GM19328 (cell line): ENCODE results near the gene DHX16.
A peak's percentile ranks its signal among the peaks of the same experiment; 100 is the strongest.
"Not testable (repeated sequence)": the region's sequence is repeated elsewhere in the genome, so short reads cannot be mapped to it uniquely, and the experiment has no call there.

Experiments used
- ATAC-seq: cut with Tn5 transposase; IDR thresholded peaks from one replicate; pipeline ENCODE4 v1.9.1; 2021; ENCODE audit warnings: mild to moderate bottlenecking, moderate library complexity; ENCODE audit not compliant: unreplicated experiment

Gene DHX16

DNA sequence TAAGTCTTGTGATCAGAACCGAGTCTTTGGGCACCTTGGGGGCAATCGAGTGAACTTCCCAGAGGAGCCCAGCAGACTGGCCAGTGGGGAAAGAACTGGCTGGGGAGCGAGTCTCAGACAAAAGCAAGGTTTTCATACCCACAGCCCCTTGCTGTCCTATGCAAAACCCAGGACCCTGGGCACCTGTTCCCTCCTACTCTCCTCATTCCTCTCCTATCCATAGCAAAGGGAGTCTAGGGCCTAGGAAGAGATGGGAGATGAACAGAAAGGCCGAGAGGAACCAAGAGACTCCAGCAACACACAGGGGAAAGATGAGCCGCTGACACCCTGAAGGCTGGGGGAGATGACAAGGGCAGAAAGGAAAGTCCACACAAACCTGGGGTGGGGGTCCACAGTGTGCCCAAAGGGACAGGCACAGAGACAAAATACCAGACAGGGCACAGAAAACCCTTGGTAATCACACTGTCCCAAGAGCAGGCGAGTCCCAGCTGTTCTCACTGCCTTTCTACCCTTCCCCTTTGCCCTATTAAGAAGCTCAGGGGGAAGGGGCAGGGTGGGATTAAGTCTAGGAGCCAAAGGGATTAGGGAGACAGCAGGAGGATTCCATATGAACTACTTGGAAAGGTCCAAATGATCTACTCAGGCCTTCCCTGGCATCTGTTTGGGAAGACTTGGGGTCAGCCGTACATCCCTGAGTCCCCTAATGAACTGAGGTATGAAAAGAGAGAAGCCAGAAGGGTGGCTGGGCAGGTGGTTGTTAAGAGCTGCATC is 7.1 kb upstream of the DHX16 start:
- ATAC-seq = no peak

DNA sequence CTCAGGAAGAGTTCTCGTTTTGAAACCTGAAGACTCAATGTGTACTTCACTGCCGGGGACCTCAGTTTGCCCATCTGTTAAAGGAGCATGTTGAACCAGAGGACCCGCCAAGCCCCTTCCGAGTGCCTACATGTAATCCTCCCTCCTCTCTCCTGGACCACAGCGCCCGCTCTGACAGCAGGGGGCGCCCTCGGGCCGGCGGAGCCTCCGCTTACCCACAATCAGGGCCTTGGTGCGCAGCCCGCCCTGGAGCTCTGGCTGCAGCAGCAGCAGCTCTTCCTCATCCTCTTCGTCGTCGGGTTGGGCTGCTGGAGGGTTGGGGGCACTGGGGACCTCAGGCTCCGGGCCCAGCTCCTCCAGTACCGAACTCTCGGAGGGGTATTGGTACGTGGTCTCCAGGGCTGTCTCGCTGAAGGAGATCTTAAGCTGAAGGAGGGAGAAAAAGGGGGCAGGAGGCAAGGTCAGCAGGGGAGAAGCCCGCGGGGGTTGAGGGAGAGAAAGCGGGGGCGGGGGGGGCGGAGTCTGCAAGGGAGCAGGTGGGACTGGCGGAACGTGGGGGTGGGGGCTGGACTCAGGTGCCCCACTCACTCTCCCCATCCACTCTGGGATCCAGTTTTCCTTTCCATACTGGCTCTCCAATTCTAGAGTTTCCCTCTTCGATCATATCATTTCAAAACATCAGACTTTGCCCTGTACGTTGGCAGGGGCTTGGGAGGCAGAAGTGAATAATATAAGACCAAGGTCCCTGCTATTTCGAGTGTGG is 6.3 kb upstream of the DHX16 start:
- no peak for ATAC-seq

DNA sequence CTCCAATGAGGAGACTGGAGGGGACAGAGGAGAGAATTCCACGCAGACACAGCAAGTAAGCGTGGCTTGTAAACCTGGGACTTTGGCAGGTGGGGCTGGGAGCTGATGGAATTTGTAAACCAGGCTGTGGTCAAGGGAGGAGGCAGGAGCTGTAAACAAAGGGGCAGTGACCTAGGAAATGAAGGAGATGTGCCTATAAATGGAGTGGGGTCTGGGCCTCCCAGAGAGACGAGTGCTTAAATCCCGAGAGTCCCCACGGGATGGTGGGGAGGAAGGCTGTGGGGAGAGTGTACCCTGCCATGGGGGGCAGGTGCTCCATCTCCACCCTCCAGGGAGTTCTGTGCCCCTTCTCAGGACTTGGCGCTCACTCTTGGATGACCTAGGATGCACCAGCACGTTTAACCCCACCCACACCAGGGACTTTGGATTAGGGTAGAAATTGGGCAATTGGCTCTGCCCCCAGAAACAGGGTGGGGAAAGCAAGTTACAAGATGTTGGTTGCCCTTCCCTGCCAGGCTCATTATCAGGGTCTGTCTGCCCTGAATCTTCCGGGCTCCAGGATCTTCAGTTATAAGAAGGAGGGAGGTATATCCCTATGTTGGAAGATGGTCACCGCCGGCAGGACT is 4.0 kb upstream of the DHX16 start:
- no peak for ATAC-seq

DNA sequence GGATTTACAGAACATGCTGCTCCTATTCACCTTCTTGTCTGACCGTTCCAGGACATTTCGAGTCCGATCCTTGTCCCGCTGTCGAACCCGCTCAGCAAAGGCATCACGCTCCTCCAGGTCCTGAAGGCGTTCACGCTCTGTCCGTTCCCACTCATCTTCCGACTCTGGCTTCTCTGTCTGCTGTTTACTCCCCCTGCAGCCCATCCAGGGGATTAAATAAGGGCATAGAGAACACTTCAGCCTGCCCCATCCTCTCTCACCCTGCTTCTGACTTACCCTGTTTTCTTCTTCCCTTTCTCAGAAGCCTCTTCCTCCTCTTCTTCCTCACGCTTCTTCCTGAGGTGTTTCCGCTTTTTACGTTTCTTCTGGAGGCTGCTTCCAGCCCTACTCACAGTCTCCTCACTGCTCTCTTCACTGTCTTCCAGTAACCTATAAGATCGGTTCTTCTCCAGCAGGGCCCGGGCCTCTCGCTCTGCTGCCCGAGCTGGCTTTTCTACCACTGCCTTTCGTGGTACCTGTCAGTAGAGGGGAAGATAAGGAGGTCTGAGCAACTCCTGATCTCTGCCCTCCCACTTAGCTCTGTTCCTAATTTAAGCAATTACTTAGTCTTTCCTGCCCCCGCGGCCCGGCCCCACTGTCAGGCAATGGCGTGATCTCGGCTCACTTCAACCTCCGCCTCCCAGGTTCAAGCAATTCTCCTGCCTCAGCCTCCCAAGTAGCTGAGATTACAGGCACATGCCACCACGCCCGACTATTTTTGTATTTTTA is 1.9 kb downstream of the DHX16 start:
- ATAC-seq = no peak

DNA sequence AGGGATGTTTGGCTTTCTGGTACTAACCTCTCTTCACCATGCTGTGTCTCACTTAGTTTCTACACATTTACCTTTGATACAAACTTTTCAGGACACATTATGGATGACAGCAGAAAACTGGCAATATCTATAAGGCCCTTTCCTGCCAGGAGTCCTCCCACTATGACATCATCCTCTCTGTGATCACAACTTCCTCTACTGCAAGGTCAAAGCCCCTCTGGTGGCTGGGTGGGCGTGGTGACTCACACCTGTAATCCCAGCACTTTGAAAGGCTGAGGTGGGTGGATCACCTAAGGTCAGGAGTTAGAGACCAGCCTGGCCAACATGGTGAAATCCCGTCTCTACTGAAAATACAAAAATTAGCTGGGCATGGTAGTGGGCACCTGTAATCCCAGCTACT is 6.5 kb downstream of the DHX16 start:
- not testable (repeated sequence) for ATAC-seq

DNA sequence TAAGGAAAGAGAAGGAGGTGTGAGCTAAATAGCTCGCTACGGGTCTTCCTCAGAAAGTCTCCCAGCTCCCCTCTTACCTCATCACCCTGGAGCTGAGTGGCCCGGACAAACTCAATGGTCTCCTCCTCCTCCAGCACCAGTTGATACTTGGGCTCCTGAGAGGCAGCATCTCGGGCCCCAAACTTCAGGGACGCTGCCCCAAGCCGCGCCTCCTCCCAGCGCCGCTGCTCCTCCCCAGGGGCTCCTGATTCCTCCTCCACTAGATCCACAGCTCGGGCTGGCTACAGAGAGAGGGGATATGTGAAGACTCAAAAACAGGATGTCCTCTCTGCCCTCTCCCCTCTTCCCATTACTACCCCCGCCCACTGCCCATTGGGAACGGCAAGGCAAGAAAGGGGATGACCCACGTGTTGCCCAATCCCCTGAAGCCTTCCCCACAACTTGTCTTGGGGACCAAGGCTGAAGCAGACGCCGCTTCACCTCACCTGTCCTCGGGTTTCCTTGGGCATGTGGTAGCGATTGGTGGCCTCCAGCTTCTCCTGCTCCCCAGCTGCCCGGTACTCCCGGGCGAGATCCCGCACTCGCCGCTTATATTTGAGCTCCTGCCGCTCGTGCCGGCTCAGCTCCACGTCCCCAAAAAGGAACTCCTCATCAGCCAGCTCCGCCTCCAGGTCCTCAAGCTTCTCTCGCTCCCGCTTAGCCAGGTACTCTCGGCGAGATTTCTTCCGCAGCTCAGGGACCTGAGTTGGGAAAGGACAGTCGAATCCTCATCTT is 7.6 kb downstream of the DHX16 start:
- no peak for ATAC-seq

DNA sequence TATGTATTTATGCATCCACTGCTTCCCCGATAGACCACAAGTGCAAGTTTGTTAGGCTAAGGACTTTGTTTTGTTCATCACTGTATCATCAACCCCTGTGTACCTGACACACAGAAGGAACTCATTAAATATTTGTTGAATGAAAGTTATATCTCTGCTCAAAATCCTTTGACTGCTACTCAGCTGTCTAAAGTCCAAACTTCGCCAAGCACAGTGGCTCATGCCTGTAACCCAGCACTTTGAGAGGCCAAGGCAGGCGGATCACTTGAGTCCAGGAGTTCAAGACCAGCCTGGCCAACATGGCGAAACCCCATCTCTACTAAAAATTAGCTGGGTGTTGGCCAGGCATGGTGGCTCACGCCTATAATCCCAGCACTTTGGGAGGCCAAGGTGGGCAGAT is 14.9 kb downstream of the DHX16 start:
- not testable (repeated sequence) for ATAC-seq

DNA sequence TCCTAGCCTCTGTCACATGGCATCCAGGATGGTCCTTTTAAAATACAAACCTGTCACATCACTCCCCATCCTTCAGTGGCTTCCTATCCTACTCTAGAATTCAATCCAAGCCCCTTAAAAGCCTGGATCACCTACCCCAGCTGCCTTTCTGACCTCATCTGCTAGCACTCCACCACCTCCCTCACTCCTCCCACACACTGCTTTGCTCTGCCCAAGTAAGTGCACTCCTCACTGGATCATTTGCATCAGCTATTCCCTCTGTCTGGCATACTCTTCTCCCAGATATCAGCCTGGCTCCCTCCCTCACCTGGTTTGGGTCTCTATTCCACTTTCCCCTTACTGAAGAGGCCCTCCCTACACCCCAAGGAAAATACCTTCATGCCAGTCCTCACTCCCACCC is 15.4 kb downstream of the DHX16 start:
- no peak for ATAC-seq

DNA sequence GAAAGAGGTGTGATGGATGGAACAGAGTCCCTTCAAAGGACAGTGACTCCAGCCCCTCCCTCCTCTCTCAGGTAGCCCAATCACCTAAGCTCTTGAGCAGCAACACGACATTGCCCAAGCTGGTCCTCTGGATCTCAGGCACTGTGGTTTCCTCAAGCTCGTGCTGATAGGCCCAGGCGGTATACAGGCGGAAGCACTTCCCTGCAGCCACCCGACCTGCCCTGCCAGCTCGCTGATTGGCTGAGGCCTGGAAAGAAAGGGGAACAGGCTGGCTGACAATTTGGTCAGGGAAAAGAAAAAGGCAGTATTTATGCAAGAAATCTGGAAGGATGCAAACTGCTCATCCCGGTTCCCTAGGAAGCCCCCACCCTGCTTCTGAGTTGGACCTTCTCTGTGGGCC is 16.3 kb downstream of the DHX16 start:
- no peak for ATAC-seq

DNA sequence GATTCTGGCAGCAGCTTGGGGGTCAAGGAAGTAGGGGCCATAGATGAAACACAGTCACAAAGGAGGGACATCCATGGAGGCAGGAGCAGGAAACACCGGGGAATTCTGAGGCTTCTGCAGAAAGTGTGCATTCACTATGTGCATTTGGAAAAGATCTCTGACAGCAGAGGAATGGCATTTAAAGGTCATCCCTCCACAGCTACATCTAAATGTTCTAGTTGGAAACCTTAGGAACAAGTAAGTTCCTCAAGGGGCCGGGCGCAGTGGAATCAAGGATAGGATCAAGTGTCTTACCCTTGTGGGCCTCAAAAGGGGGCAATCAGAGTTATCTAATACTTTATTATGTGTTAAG is 17.1 kb downstream of the DHX16 start:
- ATAC-seq = no peak

DNA sequence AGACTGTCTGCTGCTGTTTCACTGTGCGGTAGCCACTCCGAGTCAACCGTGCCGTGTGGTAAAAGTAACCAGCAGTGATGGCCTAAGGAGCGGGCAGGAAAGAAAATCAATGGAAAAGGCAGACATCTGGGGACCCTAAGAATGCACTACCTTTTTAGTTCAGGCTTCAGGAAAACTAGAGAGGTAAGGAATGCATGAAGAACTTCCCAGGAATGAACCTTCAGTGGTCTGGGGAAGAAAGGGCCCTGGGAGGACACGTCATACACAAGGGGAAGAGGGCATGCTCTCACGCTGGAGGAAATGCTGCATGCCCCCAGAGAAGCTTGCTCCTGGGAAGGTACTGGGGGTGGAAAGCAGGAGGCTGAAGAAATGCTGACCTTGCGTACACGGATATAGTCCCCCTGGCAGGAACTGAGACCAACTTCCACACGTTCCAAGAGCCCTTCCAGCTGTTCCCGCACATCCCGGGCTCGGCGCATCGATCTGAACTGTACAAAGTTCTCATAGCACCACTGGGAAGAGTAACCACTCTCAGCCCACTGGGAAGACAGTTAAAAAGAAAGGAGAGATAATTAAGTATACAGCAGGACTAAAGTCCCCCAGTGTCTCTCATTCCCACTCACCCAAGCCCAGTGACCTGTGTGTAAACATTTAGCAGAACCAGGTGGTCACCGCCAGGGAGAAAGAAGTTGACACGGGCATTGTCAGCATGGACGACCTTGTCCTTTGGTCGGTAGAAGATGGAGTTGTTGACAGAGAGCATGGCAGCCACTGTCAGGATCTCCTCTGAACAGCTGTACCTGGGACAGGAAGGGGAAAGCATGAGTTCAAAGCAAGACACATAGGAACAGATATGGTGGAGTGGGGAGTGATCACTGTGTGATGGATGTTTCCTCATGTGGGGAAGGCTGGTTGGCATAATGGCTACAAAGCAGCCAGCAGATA is 17.7 kb downstream of the DHX16 start:
- ATAC-seq = no peak

DNA sequence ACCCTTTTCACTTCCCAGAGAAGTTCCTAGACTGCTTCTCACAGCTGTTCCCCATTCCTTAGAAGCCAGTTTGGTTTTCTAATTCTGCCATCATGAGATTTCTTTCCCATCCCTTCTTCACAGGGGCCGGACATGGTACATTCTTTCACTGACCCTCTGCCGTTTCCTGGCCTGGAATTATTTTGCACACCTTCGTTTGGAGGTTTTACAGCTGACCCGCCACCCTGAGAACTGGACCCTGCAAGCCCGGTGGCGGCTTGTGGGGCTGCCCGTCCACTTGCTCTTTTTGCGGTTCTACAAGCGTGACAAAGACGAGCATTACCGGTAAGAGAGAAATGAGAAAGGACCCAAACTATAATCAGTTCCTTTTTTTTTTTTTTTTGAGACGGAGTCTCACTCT is 21.7 kb downstream of the DHX16 start:
- no peak for ATAC-seq

DNA sequence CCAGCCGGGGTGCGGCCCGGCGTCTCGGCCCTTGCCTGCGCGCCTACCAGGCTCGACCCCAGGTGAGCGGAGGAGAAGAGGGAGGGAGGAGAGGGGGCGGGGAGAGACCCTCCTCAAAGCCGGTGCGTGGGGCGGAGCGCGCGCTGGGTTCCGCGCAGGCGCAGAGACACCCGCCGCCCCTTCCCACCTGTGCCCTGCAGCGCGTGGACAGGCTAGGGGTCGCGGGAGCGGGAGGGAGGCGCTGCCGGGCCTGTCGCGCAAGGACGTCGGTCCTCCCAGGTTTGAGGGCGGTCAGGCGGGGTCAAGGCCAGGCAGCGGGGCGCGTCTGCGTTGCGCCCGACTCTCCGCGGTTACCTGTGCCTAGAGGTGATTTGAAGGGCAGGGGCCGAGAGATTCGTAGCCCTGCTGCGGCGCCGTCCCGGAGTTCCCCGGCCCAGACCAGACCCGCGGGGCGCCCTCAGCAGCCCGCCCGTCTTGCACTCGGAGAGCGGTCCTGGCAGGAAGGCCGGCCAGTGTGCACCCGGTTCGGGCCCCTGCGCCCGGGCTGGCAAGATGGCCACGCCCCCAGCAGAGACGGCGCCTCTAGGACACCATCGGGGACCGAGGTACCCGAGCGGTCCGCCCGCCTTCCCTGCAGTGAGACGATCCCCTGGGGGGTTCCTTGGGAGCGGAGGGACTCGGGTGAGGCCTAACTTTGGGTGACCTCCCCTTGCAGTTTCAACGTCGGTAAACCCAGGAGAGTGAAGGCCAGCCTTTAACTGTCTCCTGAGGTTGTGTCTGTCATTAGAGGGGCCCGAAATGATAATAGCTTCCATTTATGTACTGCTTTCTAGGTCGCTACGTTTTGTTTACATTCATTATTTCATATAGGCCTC is 25.3 kb downstream of the DHX16 start:
- peak; percentile 49 for ATAC-seq

DNA sequence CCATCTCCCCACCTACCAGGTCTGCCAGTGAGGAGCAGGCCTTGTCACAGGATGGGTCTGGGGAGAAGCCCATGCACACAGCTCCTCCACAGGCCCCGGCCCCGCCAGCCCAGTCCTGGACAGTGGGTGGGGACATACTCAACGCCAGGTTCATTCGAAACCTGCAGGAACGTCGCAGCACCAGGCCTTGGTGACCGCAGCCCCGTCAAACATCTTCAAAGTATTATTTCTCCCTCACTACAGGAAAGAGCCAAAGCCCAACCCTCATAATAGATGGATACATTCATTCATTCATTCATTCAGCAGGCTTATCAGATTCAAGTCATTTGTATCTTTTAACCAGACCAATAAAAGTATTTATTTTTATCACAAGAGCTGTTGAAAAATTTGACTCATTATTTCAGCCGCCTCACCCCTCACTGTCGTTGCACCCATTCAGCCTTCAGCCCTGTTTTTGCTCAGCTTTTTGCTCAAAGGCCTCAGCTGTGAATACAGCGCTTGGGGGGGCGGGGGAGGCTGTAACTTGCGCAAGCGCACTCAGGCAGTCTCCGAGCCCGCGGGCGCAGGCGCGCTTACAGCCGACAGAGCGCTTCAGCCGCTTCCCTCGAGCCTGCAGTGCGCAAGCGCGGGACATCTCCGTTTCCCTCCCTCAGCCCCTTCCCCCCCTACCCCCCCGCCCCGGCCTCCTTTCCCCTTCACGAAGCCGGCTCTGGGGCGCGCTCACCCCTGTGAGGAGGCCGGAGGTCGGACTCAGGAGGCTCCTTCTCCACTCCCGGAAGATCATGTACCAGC is 26.2 kb downstream of the DHX16 start, which contains the start of gene C6orf136:
TSS of gene C6orf136 (plus strand) at position 684 of the 792 bp plus-strand sequence. CDS start at position 783, 99 bp downstream.
- ATAC-seq = peak; percentile 48

DNA sequence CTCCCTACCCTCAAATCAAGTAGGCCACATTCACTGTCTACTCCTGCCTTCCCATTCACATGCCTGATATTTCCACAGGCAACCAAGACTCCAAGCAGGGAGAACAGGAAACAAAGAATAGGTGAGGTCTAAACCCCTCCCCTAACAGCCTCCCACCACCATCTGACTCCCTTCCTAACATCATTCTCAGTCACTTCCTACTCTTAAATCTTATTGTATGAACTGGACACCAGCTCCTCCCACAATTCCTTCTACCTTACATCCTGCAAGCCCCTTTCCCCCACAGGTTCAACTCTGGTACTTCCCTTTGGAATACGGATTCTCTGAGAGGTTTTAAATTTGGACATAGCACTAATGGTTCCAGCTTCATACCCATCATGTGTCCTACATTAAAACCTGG is 26.8 kb downstream of the DHX16 start:
- ATAC-seq = no peak

DNA sequence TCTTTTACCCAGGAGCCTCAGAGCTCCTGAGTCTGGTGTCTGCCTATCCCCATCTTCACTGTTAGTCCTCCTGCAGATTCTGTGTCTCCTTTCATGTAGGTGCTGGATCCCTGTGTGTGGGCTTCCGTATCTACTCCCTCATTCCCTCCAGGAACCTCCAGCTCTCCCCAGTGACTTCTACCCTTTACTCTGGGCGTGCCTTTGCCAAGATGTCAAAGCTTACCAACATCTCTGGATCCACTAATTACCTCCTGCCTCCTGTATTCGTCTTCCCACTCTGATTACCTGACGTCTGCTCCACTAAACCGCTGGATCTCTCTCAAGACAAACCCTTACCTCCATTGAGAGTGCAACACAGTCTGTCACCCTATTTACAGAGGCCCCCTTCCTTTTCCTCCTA is 28.0 kb downstream of the DHX16 start:
- ATAC-seq = no peak

DNA sequence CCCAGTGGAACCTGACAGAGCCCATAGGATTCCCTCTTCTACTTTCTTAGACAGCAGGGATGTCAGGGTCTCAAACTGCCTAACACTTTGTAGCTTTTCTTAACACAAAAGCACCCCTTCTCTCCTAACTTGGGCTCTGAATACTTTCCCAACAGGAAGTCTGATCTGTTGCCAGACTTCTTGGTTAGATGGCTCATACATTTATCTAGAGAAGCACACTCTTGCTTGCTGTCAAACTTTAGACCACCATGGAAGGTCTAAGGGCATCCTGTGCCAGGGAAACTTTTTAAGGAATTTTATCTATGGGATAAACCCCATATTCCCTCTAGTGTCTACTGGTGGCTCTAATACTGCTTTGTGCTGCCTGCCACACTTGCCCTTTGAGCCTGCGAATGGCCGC is 29.1 kb downstream of the DHX16 start:
- ATAC-seq = no peak

DNA sequence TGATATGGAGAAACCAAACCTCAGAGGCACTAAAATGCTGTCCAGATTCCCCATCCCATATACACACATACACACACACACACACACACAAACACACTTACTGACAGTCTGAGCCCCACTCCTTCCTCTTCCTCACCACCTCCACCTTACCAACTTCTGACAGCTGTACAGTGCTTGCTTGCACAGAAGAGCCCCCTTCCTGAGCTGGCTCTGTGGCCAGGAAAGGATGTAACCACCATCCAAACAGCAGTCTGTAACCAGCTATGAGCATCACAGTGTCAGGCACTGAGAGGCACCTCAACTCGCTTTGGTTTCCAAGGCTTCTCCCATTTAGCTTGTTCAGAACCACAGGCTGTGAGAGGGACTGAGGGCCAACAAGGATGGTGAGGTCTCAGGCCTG is 31.8 kb downstream of the DHX16 start:
- no peak for ATAC-seq
